ENCODE results near the gene EIF2AK2. TPM values are rescaled to one million over a fixed set of nuclear protein-coding genes. Genes with fewer than 3 reads are reported as not detected.

The EIF2AK2 gene
- polyA plus RNA-seq, 1 donor, result 21.2 TPM

DNA sequence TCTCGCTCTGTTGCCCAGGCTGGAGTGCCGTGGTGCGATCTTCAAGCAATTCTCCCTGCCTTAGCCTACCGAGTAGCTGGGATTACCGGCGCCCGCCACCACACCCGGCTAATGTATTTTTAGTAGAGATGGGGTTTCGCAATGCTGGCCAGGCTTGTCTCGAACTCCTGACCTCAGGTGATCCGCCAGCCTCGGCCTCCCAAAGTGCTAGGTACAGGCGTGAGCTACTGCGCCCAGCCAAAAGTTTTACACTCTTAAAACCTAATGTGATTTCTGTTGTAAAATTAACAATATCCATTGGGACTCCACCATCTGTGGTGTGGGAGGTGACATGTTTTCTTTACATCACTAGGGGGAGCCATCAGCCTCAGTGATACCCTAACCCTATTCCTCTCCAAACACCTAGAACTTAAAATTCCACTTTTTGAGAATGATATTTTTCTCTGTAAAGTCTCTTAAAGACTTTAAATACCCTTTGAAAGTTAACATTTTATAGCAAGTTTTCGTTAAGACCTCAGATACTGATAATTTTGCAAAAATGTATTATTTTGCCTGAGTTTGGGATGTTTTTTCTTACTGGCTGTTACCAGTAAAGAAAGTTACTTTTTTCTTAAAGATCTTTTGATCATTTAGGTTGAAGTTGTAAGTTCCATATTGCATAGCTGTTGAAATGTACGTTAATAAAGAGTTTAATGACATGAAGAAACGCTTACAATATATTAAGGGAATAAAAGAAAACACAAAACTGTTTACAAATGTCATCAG is 11.6 kb upstream of the EIF2AK2 start:
- DNase-seq, result no peak

DNA sequence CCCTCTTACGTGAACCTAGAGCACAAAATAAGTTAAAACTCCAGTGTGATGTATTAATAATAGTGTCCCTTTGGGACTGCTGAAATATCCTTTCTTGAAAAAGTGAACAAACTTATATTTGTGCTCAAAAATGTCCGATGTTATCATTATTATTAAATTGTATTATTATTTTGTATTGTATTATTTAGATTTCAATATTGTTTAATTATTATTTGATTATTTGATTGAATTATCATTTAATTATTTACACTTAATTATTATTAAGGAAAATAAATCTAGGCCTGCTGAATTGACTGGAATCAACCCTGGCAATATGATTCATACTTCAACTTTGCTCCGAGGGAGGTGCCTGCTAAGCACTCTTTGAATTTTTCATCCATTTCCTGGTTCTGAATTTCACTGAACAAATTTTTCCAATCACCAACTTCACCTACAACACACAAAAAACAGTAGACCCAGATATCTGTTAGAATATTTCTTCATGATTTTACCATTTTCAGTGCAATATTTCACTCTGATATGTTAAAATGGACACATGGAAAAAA is 10.9 kb upstream of the EIF2AK2 start:
- DNase-seq, result no peak

DNA sequence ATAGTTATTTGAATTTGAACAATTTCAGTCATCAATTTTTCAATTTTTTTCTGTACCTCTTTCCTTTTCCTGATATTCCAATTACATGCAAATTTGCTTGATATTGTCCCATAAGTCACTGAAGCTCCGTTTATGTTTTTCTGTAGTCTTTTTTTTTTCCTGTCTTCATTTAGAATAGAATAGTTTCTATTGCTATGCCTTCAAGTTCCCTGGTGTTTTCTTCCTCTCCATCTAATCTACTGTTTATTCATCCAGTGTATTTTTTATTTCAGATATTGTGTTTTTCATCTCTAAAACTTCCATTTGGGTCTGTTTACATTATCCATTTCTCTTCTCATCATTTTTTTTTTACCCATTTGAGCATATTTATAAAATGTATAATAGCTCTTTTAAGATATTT is 8.0 kb upstream of the EIF2AK2 start:
- DNase-seq, result no peak

DNA sequence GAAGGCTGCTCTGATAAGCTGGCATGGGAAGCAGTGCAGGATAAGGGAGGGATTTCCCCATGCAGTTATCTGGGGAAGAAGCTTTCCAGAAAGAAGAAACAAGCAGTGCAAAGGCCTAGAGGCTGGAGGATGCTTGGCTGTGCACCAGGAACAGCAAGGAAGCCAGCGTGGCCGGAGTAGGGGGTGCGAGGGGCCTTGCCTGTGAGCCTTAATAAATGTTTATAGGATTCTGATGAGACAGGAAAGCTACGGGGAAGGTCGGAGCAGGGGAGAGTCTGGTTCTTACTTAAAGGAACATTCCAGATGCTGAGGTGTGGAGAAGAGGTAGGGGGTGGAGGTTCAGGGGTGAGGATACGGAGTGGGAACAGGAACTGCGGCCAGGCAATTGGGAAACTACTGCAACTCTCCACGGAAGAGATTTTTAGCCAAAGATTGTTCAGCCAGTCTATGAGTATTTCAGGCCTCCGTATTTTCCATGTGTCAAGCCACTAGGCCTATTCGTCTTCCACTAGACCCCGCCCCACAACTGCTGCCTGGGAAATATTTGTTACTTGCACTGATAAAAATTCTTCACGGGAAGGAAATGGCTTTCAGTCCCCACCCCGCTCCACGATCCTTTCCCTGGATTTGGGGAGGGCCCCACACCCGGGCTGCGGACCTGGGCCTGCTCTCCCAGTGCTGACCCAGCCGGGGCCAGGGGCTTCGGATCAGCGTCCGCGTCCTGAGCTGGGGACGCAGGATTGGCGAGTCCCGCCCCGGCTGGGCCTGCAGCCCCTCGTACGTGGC is 516 bp downstream of the EIF2AK2 start:
- peak; percentile 81 for DNase-seq

DNA sequence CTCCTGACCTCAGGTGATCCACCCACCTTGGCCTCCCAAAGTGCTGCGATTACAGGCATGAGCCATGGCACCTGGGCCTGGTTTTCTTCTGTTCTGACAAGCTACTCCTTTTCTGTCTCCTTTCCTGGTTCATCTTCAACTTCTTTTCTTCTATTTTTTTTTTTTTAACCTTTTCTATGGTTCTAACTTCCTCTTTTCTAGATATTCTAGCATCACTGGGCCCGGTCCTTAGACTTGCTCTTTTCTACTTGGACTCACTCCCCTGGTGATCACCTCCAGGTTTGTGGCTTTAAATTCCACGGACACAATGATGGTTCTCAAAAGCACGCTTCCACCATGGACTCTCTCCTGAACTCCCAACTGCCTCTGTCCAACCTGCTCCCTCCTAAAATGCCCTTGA is 2.0 kb downstream of the EIF2AK2 start:
- DNase-seq, result no peak

DNA sequence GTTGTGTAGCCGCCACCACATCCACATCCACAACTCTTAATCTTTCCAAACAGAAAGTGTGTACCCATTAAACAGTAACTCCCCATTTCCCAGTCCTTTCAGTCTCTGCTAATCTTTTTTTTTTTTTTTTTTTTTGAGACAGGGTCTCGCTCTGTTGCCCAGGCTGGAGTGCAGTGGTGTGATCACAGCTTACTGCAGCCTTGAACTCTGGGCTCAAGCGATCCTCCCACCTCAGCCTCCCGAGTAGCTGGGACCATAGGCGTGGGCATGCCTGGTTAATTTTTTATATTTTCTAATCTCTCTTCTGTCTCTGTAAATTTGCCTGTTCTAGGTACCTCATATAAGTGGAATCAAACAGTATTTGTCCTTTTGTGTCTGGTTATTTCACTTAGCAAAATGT is 3.6 kb downstream of the EIF2AK2 start:
- DNase-seq, result no peak

DNA sequence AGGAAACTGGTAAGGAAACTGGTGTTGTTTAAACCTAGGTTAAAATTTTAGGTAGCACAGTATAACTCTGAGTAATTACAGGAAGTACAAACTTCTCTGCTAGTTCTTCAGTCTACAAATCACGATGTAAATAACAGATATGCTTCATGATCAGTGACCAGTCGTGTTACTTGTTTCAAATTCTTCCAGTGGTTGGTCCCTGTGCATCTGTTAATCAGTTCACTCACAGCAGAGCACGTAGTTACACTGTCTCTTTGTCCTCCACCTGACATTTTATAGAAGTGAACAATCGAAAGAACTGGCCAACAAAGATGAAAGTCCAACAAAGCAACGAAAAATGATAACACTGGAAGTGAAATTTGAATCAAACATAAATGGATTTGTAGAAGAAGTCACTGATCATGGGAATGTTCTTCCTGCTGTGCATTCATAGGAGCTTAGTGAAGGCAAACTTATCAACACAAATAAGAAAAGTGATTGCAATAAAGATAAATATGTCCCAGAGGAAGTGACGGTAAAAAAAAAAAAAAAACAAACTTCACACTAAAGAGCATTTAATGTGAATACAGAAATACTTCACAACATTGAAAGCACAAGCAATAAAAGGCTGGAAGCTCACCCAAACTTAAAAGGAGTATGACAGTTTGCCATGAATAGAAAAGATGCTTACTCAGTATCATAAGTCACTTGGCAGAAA is 7.0 kb downstream of the EIF2AK2 start:
- DNase-seq, result no peak

DNA sequence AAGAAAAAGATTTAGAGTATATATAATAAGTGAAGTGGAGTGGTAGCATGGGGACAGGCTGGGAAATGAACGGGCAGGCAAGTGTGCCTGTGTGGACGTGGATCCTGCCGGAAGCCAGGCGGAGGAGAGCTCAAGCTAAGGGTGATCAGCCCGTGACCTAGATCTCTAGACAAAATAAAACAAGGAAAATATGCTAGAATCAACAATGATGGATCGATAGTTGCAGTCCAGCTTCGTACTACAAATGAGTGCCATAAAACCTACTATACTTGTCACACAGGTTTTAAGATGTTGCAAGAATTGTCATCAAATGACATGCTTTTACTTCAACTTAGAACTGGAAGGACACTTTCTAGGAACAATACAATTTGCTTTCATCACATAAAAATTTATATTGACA is 8.5 kb downstream of the EIF2AK2 start:
- DNase-seq, result no peak

DNA sequence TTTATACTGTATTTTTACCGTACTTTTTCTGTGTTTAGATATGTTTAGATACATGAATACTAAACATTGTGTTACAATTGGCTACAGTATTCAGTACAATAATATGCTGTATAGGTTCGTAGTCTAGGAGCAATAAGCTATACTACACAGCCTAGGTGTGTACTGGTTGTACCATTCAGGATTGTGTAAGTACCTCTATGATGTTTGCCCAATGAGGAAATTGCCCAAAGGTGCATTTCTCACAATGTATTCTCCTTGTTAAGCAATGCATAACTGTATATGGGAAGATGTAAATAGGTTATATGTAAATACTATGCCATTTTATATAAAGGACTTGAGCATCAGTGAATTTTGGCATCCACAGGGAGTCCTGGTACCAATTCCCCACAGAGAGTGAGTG is 10.7 kb downstream of the EIF2AK2 start:
- no peak for DNase-seq

DNA sequence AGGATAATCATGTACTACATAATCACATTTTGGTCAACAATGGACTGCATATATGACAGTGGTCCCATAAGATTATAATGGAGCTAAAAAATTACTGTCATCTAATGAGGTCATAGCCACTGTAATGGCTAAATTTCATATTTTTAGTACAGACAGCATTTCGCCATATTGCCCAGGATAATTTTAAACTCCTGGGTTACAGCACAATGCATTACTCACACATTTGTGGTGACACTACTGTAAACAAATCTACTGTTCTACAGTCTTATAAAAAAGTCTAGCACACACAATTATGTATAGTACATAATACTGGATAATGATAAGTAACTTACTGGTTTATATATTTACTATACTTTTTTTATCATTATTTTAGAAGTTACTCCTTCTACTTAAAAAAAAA is 12.8 kb downstream of the EIF2AK2 start:
- no peak for DNase-seq

DNA sequence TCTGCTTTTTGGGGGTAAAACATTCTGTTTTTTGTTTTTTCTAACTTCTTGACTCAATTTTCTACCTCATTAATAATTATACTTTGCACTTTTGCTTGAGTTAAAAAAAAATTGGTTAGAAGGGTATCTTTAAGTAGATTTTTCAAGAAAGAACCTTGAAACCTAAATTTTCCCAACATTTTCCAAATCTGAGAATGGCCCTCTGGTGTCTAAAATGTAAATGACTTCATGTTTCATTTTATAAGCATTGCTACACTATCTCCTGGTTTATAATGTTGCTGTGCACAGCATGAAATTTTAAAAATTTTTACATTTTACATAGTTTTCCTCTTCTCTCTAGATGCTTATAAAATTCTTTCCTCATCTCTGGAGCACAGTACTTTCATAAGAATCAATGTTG is 14.2 kb downstream of the EIF2AK2 start:
- DNase-seq, result no peak

DNA sequence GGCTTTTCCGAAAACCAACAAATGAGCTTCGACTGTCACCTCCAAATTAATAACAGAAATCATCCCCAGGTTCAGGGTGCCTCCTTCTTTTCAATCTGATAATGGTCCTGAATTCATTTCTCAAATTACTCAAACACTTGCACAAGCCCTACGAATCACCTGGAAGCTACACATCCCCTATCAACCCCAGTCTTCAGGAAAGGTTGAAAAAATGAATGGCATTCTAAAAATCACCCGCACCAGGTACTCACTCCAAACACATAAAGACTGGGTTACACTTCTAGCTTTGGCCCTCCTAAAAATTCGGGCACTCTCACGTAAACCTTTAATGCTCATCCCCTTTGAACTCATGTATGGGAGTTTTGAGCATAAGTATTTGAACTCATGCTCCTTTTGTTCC is 23.9 kb downstream of the EIF2AK2 start:
- DNase-seq, result no peak

DNA sequence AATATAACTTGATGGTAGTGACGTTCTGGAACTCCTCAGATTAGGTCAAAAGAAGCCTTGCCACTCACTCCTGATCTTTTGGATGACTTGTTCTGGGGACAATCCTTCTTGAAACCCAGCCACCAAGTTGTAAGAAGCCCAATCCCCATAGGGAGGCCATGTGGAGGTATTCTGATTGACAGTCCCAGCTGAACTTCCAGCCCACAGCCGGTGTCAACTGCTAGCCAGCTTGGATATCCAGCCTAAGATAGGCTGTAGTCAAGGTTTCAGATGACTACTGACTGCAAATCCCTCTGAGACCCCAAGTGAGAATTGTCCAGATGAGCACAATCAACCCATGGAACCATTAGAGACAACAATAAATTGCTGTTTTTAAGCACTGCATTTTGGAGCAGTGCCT is 31.4 kb downstream of the EIF2AK2 start:
- peak; percentile 13 for DNase-seq

DNA sequence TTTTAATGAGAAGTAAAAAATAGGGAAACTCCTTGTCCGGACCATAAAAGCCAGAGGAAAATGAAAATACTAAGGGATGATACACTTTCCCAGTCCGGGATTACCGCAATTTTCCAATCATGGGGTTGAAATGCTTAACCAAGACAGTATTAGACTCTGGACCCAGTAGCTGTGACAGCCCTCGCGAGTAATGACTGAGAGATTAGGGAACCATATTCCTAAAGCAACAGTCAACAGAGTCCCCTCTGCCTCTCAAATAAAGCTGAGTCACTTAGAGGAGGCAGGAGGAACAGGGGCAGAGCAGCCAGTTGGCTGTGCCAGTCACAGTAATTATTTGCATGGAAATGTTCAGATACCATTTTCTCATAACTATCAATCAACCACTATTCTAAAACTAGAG is 37.6 kb downstream of the EIF2AK2 start:
- DNase-seq, result no peak

DNA sequence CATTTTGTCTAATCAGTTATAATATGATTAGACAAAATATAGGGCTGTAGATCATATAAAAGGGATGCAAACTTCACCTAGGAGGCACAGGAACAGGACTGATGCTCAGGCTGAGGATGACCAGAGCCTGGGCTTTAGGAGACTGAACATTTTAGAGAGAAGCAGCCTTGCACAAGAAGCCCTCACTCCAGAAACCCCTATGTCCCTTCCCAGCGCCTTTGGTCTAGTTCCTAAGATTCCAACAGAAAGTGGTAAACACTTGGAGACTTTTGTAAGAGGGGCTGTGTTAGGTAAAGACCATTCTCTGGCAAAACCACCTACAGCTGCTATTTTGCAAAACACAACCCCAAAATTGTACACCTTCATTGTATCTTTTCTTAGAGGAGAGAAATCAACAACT is 39.2 kb downstream of the EIF2AK2 start:
- no peak for DNase-seq

DNA sequence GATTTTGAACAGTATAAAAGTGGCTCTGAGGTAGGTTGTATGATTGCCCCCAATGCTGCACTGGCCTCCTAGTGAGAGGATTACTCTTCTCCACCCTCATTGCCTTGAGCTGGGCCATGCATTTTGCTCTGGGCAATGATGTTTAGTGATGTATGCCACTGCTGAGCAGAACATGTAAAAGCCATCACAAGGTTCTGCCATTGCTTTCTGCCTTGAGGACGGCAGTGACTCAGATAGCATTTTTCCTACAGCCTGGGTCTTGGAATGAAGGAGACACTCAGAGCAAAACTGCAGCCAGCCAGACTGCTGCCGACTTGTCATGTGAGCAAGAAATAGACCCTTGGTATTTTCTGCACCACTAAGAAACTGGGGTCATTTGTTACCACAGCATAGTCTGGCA is 44.8 kb downstream of the EIF2AK2 start:
- no peak for DNase-seq

DNA sequence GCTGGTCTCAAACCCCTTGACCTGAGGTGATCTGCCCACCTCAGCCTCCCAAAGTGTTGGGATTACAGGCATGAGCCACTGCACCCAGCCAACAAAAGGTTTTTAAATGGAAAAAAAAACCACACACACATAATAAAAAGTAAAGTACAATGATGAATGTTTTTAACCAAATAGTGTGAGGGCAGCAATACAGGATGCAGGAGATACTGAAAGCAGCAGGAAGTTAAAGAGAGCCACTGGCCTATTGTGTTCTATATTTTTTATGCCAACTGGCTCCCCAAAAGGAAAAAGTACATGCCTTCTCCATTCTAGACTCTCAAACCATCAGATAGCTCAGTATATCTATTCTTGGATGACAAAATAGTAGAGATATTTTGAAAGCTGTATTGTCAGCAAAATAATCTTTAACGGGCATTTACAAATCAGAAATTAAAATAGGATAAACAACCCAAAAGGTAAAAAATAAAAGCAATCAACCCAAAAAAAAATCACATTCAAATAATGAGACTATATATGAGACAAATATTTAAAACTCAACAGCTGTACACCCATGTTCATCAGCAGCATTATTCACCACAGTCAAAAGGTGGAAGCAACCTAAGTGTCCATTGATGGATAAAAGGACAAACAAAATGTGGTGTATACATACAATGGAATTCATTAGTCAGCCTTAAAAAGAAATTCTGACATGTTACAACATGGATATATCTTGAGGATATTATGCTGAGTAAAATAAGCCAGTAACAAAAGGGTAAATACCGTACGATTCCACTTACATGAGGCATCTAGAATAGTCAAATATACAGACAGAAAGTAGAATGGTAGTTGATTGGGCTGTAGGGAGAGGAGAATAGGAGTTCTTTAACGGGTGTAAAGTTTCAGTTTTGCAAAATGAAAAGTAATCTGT is 46.2 kb downstream of the EIF2AK2 start:
- no peak for DNase-seq

DNA sequence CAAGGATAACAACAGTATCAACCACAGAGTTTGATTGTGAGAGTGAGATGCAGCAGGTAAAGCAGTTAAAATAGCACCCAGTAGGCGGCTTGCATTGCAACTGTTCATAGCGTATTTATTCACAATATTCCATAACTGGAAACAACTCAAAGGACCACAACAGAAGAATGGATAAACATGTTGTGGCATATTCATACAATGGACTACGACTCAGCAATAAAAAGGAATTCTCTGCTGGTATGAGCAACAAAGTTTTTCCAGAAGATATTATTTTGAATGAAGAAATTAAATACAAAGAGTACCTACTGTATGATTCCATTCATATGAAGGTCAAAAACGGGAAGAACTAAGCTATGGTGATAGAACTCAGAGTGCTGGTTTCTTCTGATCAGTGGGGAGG is 47.3 kb downstream of the EIF2AK2 start:
- no peak for DNase-seq

DNA sequence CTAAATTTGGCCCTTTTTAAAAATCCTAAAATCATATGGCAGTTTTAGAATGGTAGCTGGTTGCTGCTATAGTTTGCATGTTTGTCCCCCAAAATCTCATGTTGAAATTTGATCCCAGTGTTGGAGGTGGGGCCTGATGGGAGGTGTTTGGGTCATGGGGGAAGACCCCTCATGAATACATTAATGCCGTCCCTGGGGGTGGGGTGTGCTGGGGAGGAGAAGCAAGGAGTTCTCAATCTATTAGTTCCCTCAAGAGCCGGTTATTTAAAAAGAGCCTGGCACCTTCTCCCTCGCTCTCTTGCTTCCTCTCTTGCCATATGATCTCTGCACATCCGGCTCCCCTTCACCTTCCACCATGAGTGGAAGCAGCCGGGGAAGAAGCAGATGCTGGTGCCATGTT is 51.6 kb downstream of the EIF2AK2 start:
- DNase-seq, result no peak

DNA sequence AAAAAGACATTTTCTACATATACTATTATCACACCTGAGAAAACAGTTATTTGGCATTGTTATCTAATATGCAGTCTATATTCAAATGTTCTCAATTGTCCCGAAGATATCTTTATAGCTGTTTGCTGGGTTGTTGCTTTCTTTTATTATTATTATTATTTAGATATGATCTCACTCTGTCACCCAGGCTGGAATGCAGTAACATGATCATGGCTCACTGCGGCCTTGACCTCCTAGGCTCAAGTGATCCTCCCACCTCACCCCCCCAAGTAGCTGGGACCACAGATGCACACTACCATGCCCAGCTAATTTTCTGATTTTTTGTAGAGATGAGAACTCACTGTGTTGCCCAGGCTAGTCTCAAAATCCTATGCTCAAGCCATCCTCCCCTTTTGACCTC is 52.6 kb downstream of the EIF2AK2 start:
- no peak for DNase-seq

DNA sequence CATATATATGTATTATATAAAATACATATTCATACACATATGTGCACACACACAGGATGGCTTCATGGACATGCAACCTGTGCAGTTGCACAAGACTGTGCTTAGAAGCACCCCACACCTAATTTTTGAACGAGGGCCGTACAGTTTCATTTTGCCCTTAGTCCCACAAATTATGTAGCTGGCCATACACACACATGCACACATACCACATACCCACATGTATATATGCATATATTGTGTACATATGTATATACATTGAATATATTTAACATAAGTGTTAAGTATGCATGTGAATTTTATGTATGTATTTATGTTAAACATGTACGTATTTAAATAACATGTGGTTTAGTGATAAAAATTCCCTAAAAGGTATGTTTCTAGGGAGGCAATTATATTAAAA is 54.2 kb downstream of the EIF2AK2 start:
- DNase-seq, result no peak

DNA sequence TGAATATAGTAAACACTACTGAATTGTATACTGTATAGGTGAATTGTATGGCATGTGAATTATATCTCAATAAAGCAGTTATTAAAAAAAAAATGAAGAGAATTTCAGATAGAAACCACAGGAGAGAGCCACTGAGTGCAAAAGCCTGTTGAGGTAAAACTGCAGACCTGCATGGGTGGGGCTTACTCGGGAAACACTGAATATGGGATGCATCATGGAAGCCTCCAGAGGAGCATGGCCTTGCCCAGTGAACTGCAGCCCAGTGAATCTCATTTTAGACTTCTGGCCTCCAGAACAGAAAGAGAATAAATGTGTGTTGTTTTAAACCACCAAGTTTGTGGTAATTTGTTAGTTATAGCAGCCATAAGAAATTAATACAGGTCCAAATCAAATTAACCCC is 56.7 kb downstream of the EIF2AK2 start:
- no peak for DNase-seq

All from hindlimb muscle (tissue), 1 donor.